Measurements from ENCODE around the gene NCKAP5.

NCKAP5 gene

DNA sequence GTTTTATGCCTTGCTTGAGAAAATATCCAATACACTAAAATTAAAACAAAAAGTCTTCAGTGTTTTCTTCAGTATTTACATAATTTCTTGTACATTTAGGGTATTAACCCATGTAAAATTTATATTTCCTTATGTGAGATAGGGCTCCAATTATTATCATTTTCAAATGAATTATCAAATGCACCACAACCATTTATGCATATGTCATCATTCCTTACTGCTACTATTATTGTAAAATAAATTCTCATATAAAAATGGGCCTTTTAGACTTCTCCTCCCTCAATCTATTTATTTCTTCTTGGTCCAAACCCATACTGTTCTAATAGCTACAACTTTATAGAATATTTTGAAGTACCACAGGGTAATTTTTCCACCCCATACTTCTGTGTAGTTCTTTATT is 722.9 kb downstream of the NCKAP5 start:
- Histone ChIP-seq H3K27ac (ENCODE audit: low read depth, low read length) (no peak overlapping the region), H3K27me3 (ENCODE audit: control insufficient read depth in 1 of 2, insufficient read depth in 2 of 2, low read length in 2 of 2) (no peaks in the 10 kb centered on the region), H3K4me3 (ENCODE audit: low read depth in 1 of 2, low read length in 2 of 2) (no peak overlapping the region), H3K9ac (ENCODE audit: low read depth in 1 of 2, low read length in 2 of 2) (no peak overlapping the region), H3K36me3 (ENCODE audit: control insufficient read depth in 1 of 2, insufficient read depth in 2 of 2, low read length in 2 of 2) (no peaks in the 10 kb centered on the region), H3K9me3 (ENCODE audit: control insufficient read depth in 1 of 2, low read length in 2 of 2) (no peaks in the 10 kb centered on the region), H3K4me1 (ENCODE audit: control insufficient read depth in 1 of 2, insufficient read depth in 2 of 2, low read length in 2 of 2) (no peaks in the 10 kb centered on the region)

DNA sequence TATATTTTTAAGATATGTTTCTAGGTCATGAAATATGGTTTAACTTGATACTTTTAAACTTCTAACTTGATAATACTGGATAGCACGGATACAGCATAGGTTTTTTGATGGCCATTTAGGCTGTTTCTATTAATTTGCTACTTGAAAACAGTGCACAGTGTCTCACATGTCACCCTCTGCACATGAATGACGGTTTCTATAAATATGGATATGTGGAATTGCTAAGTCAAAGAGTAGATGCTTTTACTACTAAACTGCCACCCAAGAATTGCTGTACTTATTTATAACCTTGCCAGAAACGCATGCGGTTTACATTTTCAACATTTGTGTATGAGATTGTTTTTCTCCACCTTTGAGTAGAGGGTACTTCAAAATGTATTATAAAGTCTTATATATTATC is 723.7 kb downstream of the NCKAP5 start:
- no peak overlapping the region for H3K27ac ChIP-seq (ENCODE audit: low read depth, low read length)
- no peaks in the 10 kb centered on the region for H3K36me3 ChIP-seq (ENCODE audit: control insufficient read depth in 1 of 2, insufficient read depth in 2 of 2, low read length in 2 of 2)
- no peaks in the 10 kb centered on the region for H3K27me3 ChIP-seq (ENCODE audit: control insufficient read depth in 1 of 2, insufficient read depth in 2 of 2, low read length in 2 of 2)
- H3K4me1 ChIP-seq (ENCODE audit: control insufficient read depth in 1 of 2, insufficient read depth in 2 of 2, low read length in 2 of 2) = no peaks in the 10 kb centered on the region
- no peak overlapping the region for H3K4me3 ChIP-seq (ENCODE audit: low read depth in 1 of 2, low read length in 2 of 2)
- no peaks in the 10 kb centered on the region for H3K9me3 ChIP-seq (ENCODE audit: control insufficient read depth in 1 of 2, low read length in 2 of 2)
- H3K9ac ChIP-seq (ENCODE audit: low read depth in 1 of 2, low read length in 2 of 2) = no peak overlapping the region

DNA sequence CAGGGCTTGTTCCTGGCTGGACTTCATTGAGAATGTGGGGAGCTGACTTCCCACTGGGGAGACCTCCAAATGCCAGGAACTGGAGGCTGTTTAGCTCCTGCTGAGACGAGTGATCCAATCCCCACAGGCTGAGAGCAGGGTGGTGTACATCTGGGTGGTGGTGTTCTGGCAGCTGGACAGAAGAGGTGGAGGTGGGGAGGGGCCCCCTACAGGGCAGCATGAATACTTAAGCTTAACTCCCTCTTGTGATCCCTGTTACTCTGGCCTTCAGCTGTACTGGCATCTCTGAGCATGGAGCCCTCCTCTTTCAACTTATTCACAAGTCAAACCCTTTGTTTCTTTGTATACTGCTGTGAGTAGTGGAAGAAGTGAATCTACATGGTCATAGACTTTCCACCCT is 730.5 kb downstream of the NCKAP5 start:
- Histone ChIP-seq H3K4me1 (ENCODE audit: control insufficient read depth in 1 of 2, insufficient read depth in 2 of 2, low read length in 2 of 2) (no peaks in the 10 kb centered on the region), H3K27me3 (ENCODE audit: control insufficient read depth in 1 of 2, insufficient read depth in 2 of 2, low read length in 2 of 2) (no peaks in the 10 kb centered on the region), H3K9ac (ENCODE audit: low read depth in 1 of 2, low read length in 2 of 2) (no peak overlapping the region), H3K4me3 (ENCODE audit: low read depth in 1 of 2, low read length in 2 of 2) (no peak overlapping the region), H3K27ac (ENCODE audit: low read depth, low read length) (no peak overlapping the region), H3K36me3 (ENCODE audit: control insufficient read depth in 1 of 2, insufficient read depth in 2 of 2, low read length in 2 of 2) (no peaks in the 10 kb centered on the region), H3K9me3 (ENCODE audit: control insufficient read depth in 1 of 2, low read length in 2 of 2) (no peaks in the 10 kb centered on the region)

DNA sequence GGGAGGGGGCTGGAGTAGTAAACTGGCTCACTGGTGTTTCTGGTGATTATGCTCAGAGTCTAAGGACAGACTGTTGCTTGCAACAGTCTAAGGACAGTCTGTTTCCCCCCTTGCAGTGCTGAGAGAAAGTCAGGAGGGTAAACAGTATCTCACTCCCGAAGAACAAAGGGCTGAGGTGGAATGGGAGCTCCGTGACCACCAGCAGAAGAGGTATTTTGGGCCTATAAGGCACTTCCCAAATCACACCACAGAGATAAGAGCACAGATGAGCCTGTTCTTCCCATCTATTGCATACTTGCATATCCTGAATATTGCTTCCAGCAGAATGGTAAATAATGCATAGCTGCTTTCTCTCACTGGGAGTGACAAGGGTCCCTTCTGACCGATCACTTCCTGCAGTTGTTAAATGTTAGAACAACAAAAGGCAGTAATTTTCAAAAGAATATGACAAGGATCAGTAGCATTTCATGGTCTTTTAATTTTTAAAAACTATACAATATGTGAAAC is 737.9 kb downstream of the NCKAP5 start:
- Histone ChIP-seq H3K9me3 (ENCODE audit: control insufficient read depth in 1 of 2, low read length in 2 of 2) (no peaks in the 10 kb centered on the region), H3K4me1 (ENCODE audit: control insufficient read depth in 1 of 2, insufficient read depth in 2 of 2, low read length in 2 of 2) (no peaks in the 10 kb centered on the region), H3K27ac (ENCODE audit: low read depth, low read length) (no peak overlapping the region), H3K36me3 (ENCODE audit: control insufficient read depth in 1 of 2, insufficient read depth in 2 of 2, low read length in 2 of 2) (no peaks in the 10 kb centered on the region), H3K27me3 (ENCODE audit: control insufficient read depth in 1 of 2, insufficient read depth in 2 of 2, low read length in 2 of 2) (no peaks in the 10 kb centered on the region), H3K9ac (ENCODE audit: low read depth in 1 of 2, low read length in 2 of 2) (no peak overlapping the region), H3K4me3 (ENCODE audit: low read depth in 1 of 2, low read length in 2 of 2) (no peak overlapping the region)

DNA sequence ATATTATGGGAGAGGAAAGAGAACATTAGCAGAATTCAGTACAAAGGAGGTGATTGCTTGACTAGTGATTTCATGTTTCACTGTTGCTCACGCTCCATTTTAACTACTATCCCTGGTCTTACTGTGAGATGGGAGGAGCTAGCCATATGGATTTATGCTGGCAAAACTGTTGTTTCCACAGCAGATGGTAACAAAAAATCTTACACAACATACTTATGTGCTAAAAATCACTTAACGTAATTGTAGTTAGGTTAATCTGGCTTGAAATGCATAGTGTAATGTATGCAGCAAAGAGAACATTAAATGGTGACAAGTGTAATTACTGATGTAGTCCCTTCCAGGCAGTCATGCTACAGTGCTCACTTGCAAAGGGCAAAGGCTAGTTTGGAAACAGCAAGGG is 742.7 kb downstream of the NCKAP5 start:
- no peaks in the 10 kb centered on the region for H3K4me1 ChIP-seq (ENCODE audit: control insufficient read depth in 1 of 2, insufficient read depth in 2 of 2, low read length in 2 of 2)
- H3K4me3 ChIP-seq (ENCODE audit: low read depth in 1 of 2, low read length in 2 of 2) = no peak overlapping the region
- H3K36me3 ChIP-seq (ENCODE audit: control insufficient read depth in 1 of 2, insufficient read depth in 2 of 2, low read length in 2 of 2) = no peaks in the 10 kb centered on the region
- H3K27me3 ChIP-seq (ENCODE audit: control insufficient read depth in 1 of 2, insufficient read depth in 2 of 2, low read length in 2 of 2) = no peaks in the 10 kb centered on the region
- no peak overlapping the region for H3K9ac ChIP-seq (ENCODE audit: low read depth in 1 of 2, low read length in 2 of 2)
- no peaks in the 10 kb centered on the region for H3K9me3 ChIP-seq (ENCODE audit: control insufficient read depth in 1 of 2, low read length in 2 of 2)
- no peak overlapping the region for H3K27ac ChIP-seq (ENCODE audit: low read depth, low read length)

DNA sequence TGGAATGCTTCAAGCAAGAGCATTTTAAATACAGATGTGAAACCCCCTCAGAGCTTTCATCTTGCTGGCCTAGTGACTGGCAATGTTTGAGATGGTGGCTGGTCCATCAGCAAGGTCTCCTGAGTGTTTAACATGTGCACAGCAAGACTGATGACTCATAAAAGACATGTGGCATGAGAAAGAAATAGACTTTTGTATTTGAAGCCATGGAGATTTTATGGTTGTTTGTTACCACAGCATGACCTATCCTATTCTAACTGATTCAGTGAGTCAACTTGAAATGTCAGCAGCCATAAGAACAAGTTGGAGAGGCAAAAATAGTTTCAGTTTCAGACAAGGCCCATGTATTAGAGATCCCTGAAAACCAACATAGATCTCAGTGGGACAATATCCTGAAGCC is 743.5 kb downstream of the NCKAP5 start:
- no peaks in the 10 kb centered on the region for H3K4me1 ChIP-seq (ENCODE audit: control insufficient read depth in 1 of 2, insufficient read depth in 2 of 2, low read length in 2 of 2)
- H3K9me3 ChIP-seq (ENCODE audit: control insufficient read depth in 1 of 2, low read length in 2 of 2) = no peaks in the 10 kb centered on the region
- no peak overlapping the region for H3K4me3 ChIP-seq (ENCODE audit: low read depth in 1 of 2, low read length in 2 of 2)
- no peaks in the 10 kb centered on the region for H3K36me3 ChIP-seq (ENCODE audit: control insufficient read depth in 1 of 2, insufficient read depth in 2 of 2, low read length in 2 of 2)
- no peak overlapping the region for H3K27ac ChIP-seq (ENCODE audit: low read depth, low read length)
- no peaks in the 10 kb centered on the region for H3K27me3 ChIP-seq (ENCODE audit: control insufficient read depth in 1 of 2, insufficient read depth in 2 of 2, low read length in 2 of 2)
- H3K9ac ChIP-seq (ENCODE audit: low read depth in 1 of 2, low read length in 2 of 2) = no peak overlapping the region

DNA sequence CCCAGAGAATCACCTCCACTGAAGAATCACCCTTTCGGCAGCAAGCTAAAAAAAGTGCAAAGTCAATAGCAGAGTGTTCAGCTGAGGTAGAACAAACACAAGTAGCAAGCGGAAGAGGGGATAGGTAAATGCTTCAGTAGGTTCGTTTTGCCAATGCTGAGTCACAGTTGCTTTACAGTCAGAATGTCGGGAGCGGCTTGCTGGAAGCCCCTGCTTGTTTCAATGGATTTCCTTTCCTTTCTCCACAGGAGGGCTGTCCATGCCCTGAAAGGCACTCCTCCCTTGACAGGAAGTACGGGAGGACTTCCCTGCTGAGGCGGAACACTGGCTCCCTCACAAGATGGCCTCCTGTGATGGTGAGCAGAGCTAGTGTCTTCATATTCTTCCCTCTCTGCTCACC is 752.0 kb downstream of the NCKAP5 start:
- Histone ChIP-seq H3K4me3 (ENCODE audit: low read depth in 1 of 2, low read length in 2 of 2) (no peak overlapping the region), H3K27me3 (ENCODE audit: control insufficient read depth in 1 of 2, insufficient read depth in 2 of 2, low read length in 2 of 2) (no peaks in the 10 kb centered on the region), H3K36me3 (ENCODE audit: control insufficient read depth in 1 of 2, insufficient read depth in 2 of 2, low read length in 2 of 2) (no peaks in the 10 kb centered on the region), H3K9ac (ENCODE audit: low read depth in 1 of 2, low read length in 2 of 2) (no peak overlapping the region), H3K27ac (ENCODE audit: low read depth, low read length) (no peak overlapping the region), H3K4me1 (ENCODE audit: control insufficient read depth in 1 of 2, insufficient read depth in 2 of 2, low read length in 2 of 2) (no peaks in the 10 kb centered on the region), H3K9me3 (ENCODE audit: control insufficient read depth in 1 of 2, low read length in 2 of 2) (no peaks in the 10 kb centered on the region)

DNA sequence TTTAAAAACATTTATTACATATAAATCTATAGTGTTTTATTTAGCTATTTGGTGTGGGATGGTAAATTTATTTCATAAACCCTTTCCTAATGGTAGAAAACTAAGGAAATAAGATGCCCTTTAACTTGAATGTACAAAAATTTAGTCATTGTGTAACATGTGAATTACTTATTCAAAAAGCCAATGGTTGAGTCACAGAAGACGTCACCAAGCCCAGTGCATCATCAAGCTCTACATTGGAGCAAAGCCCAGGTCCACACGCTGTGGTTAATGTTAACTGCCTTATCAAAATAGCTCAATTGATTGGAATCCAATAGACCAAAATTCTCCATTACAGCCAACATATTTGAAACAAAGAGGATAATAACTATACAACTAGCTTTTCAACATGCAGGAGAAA is 752.7 kb downstream of the NCKAP5 start:
- Histone ChIP-seq H3K4me1 (ENCODE audit: control insufficient read depth in 1 of 2, insufficient read depth in 2 of 2, low read length in 2 of 2) (no peaks in the 10 kb centered on the region), H3K27ac (ENCODE audit: low read depth, low read length) (no peak overlapping the region), H3K9ac (ENCODE audit: low read depth in 1 of 2, low read length in 2 of 2) (no peak overlapping the region), H3K4me3 (ENCODE audit: low read depth in 1 of 2, low read length in 2 of 2) (no peak overlapping the region), H3K27me3 (ENCODE audit: control insufficient read depth in 1 of 2, insufficient read depth in 2 of 2, low read length in 2 of 2) (no peaks in the 10 kb centered on the region), H3K9me3 (ENCODE audit: control insufficient read depth in 1 of 2, low read length in 2 of 2) (no peaks in the 10 kb centered on the region), H3K36me3 (ENCODE audit: control insufficient read depth in 1 of 2, insufficient read depth in 2 of 2, low read length in 2 of 2) (no peaks in the 10 kb centered on the region)

DNA sequence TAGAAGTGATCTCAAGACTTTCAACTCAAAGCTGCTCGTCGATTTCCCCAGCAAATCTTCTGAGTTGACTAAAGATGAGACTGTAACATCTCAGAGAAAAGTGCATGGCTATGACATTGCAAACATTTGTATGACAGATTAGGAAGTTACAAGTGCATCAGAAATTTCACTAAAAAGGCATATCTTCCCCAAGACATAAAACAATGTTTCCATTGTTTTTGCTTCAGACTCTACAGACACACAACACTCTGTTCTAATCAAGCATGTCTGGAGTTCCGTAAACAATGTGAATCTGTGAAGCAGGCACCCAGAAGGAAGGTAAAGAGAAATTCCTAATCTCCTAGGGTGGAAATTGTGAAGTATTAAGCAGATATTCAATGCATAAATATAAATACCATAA is 753.6 kb downstream of the NCKAP5 start:
- Histone ChIP-seq H3K36me3 (ENCODE audit: control insufficient read depth in 1 of 2, insufficient read depth in 2 of 2, low read length in 2 of 2) (no peaks in the 10 kb centered on the region), H3K4me3 (ENCODE audit: low read depth in 1 of 2, low read length in 2 of 2) (no peak overlapping the region), H3K4me1 (ENCODE audit: control insufficient read depth in 1 of 2, insufficient read depth in 2 of 2, low read length in 2 of 2) (no peaks in the 10 kb centered on the region), H3K27ac (ENCODE audit: low read depth, low read length) (no peak overlapping the region), H3K9ac (ENCODE audit: low read depth in 1 of 2, low read length in 2 of 2) (no peak overlapping the region), H3K9me3 (ENCODE audit: control insufficient read depth in 1 of 2, low read length in 2 of 2) (no peaks in the 10 kb centered on the region), H3K27me3 (ENCODE audit: control insufficient read depth in 1 of 2, insufficient read depth in 2 of 2, low read length in 2 of 2) (no peaks in the 10 kb centered on the region)

DNA sequence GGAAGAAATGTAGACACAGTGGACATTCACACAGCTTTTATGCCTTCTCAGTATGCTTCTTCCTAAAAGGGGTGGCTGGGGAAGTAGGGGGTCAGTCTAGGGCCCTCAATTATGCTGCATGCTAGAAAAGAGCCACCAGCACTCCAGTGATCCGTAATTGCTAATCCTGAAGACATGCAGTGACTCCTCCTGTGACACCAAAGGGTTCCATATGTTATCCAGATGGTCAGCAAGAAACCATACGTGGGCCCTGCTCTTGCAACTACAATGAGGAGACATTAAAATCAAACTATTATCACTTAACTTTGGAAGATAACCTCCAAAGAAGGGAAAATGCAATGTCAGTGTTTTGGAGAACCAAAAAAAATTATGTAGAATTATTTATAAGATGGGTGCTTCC is 754.8 kb downstream of the NCKAP5 start:
- no peaks in the 10 kb centered on the region for H3K36me3 ChIP-seq (ENCODE audit: control insufficient read depth in 1 of 2, insufficient read depth in 2 of 2, low read length in 2 of 2)
- H3K4me3 ChIP-seq (ENCODE audit: low read depth in 1 of 2, low read length in 2 of 2) = no peak overlapping the region
- H3K9ac ChIP-seq (ENCODE audit: low read depth in 1 of 2, low read length in 2 of 2) = no peak overlapping the region

More for the DNA sequence above, 754.8 kb downstream of the NCKAP5 start:
- H3K4me1 ChIP-seq (ENCODE audit: control insufficient read depth in 1 of 2, insufficient read depth in 2 of 2, low read length in 2 of 2) = no peaks in the 10 kb centered on the region
- no peaks in the 10 kb centered on the region for H3K9me3 ChIP-seq (ENCODE audit: control insufficient read depth in 1 of 2, low read length in 2 of 2)
- no peaks in the 10 kb centered on the region for H3K27me3 ChIP-seq (ENCODE audit: control insufficient read depth in 1 of 2, insufficient read depth in 2 of 2, low read length in 2 of 2)
- no peak overlapping the region for H3K27ac ChIP-seq (ENCODE audit: low read depth, low read length)
